ENCODE measurements around the gene TCF7.

The TCF7 gene

DNA sequence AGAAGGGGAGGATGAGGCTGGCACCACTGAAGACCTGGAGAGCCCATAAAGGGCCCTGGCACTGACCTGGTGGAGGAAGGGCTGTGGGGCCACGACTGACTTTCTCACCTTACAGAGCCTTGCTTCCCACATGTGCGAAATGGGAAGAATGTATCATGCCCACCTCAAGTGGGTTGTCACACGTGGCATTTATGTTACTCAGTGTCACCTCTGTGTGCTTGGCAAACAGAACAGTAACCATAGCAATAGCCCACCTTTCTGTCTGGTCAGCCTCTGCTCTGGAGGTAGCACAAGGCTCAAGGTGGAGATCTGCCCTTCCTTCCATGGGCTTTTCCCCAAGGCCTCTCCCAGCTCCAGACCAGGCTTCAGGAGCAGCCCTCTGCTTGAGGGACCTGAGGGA, 16.7 kb downstream of the TCF7 start:
- DNase-seq (ENCODE audit: low spot score): no peak

DNA sequence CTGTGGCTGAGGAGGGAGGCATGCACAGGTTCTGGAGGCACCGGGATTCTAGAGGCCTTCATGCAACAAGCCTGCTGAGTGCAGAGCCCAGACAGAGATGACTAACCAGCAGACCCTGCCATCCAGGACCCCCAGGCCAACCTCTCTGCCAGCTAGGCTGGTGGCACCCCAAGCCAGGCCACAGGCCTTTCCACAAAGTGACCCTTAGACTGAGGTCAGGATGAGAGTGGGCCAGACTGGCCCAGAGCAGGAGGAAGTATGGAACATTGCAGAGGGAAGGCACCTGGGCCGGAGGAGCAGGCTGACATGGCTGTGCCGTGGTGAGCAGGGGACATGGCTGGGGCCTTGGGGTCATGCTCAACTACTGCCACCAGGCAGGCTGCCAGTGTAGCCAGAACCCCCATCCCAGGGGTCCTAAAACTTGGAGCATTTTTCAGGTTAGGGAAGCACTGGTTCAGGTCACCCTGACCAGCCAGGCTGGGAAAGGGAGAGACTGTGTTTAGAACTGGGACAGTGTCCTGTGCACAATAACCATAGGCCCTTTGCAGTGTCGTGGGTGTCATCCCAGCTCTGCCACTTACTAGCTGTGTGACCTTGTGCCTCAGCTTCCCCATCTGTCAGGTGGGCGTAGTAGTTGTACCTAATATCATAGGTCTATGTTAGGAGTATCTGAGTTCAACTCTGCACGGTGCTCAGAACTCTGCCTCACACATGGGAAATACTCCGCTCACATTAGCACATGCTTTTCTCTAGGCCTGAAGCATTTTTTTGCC, 17.3 kb downstream of the TCF7 start:
- no peak for DNase-seq (ENCODE audit: low spot score)

DNA sequence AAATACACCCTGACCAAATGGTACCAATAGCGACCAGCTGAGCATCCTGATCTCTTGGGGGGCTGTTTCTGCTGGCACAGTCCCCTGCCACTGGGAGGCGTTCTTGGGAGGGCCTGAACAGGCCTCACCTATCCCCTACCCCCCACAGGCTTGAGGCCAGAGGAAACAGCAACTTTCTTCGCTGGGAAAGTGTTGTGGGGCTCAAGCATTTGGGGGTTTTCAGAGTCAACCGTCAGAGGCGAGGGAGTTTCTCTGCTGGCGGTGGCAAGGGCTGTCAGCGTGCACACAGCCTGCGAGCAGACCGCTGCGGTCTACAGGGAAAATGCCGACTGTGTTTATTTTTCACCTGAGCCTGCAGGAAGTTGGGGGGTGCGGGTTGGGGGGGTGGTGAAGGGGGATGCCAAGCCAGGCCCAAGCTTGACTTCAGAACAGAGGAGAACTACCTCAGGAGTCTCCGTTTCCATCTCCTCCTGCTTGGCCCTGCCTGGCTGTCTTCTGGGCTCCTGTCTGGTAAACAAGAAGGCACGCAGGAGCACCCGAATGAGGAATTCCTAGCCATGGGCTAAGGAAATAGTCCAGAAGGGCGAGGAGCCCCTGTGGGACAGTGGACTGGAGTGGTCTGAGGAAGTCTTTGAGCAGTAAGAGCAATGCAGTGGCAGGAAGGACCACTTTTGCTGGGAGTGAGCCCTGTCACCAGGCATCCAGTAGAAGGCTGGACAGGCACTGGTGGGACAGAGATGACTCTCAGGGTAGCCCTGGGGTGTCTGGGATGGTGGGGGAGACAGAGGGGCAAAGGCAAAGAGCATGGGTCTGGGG, 18.1 kb downstream of the TCF7 start:
- DNase-seq (ENCODE audit: low spot score): no peak

DNA sequence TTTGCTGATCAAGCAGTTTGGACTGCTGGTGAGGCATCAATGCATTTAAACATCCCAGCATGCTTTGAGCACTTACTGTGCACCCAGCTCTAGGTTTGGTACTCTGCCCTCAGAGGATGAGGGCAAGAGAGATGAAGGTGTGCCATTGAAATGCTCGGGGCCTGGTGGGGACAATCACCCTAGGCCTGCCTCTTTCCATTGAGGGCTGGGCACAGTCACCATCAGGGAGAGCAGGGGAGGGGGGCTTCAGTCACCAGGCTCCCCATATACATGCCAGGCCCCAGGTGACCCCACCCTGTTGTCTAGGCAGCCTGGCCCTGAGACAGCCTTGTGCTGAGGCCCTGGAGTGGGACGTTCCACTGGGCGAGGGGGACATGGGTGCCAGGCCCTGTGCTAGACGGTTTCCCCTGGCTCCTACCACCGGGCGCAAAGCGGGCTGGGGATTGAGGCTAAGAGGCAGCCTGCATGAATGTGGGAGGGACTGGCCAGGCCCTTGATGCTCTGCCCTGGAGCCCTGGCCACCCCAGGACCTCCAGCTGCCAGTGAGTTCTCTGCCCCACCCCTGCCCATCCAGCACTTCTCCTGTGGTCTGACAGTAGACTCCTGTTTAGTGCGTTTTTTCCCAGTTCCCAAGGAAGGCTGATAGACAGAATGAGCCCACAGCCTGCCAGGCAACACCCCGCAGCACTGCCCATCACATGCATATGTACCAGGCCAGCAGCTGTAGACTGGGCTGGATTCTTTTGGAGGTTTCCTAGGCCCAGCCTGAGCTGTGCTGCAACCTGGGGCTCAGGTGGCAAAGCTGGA, 18.9 kb downstream of the TCF7 start:
- no peak for DNase-seq (ENCODE audit: low spot score)

DNA sequence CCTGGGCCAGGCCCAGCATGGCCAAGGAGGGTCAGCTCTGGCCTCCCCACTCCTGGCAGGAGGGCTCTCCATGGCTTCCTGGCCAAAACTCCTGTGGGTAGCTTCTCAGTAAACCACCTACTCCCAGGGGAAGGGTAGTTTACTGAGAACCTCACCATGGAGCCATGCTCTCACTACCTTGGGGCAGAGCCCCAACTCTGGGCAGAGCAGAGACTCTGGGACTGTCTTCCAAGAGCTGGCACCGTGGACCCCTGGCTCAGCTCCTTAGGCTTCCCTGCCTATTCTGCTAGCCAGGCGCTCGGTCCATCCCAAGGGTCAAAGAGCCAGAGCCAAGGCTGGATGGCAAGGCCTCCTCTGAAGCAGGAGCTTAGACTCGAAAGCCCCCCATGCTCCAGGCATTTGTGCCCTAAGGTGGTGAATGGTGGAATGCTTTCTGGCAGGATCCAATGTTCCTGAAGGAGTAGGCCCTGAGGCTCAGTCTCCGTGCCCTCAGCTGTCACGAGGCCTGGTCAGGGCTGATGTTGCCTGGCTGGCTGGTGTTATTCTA, 19.6 kb downstream of the TCF7 start:
- no peak for DNase-seq (ENCODE audit: low spot score)

DNA sequence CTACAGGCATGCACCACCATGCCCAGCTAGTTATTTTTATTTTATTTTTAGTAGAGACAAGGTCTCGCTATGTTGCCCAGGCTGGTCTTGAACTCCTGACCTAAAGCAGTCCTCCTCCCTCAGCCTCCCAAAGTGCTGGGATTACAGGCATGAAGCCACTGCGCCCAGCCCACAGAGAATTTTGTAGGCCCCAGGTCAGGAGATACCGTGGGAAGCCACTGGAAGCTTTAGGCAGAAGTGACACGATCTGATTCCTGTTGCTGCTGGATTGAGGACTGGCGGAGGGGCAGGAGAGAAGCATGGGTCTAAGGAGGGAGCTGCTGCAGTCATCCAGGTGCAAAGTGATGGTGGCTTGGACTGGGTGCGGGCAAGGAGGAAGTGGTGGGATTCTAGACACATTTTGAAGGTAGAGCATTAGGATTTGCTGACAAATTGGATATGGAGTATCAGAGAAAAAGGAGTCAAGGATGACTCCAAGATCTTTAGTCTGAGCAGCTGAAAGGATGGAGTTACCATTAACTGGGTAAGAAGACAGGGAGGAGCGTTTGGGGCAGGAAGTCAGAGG, 20.7 kb downstream of the TCF7 start:
- no peak for DNase-seq (ENCODE audit: low spot score)

DNA sequence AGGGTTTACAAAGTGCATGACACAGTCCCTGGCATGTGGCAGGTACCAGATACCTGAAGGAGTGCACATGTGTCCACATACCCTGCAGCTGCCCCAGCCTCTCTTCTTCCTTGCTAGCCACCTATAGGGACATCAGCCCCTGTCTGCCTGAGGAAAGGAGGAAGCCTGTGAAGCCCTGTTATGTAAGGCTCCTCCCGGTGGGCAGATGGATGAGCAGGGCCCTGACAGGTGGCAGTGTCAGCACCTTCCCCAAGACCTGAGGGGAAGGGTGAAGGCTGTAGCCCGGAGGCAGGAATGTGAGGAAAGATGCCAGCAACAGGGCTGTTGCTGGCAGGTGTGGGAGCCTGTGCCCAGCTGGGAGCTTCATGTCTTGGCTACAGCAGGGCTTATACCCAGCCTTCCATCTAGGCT, 21.7 kb downstream of the TCF7 start:
- peak; percentile 91 for DNase-seq (ENCODE audit: low spot score)

DNA sequence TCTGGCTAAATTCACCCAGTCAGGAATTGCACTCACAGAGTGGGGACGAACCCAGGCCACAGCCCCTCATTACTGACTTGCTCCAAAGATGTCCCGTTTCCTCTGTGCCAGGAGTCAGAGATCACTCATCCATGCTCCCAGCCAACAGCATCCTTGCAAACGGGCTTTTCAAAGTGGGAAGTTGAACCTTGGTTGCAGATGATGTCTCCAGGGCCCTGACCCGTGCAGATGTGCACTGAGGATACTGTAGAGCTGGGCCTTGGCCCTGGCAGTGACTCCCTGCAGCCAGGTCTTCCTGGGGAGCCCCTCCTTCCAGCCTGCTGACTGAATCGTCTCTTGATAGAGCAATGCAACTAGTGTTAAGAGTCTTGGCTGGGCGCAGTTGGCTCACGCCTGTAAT, 22.3 kb downstream of the TCF7 start:
- no peak for DNase-seq (ENCODE audit: low spot score)

DNA sequence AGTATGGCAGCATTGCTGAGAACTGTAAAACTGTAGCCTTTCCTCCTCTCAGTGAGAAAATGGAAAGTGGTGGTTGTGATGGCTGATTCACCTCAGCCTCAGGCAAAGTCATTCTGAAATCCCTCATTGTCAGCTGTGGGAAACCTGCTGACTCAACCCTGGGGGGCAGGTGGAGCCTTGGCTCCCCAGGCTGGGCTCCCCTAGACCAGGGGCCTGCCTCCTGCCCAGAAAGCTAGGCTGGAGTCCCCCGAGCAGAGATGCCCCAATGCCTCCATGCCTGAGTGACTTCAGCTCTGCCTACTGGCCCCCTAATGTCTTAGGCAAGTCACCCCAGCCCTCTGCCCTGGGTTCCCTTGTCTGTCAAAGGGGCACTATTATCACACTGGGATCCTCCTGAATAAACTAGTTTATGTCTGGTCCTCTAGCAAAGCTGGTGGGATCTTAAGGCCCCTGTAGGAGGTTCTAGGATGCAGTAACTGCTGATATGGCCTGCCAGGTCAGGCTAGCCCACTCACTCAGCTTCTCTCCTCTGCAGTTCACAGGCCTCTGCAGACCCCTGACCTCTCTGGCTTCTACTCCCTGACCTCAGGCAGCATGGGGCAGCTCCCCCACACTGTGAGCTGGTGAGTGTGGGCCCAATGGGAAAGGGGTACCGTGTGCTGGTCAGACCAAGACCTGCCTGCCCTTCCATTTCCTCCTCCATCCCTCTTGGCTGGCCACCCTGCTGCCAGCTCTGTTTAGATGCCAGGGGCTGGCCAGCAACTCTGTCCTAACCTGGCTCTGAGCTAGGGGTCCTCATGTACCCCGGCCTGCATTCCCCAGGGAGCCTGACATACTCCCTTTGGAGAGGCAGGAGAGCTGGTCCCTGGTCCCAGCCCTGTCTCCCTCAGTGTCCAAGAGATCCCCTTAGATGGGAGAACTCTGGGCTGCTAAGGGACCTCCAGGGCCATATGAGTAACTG, 24.2 kb downstream of the TCF7 start:
- DNase-seq (ENCODE audit: low spot score): no peak

DNA sequence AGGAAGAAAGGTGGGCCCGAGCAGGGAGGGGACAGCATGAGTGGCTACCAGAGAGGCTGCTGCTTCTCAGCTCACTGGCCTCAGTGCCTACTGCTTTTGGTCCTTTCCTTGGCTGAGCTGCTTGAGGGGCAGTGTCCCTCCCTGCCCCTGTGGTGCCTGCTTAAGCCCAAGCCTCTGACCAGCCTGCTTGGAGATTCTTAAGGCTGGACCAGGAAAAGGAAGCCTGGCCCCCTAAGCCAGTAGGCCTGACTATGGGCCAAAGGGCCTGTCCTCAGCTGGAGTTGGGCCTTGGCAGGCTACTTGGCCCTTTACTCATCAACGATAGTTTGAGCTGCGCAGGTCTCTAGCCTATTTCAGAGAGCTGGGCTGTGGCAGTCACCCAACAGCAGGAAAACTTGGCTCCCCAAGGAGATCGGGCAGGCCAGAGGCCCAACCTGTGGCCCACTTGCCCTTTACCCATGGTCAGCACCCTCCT, 24.9 kb downstream of the TCF7 start:
- no peak for DNase-seq (ENCODE audit: low spot score)

DNA sequence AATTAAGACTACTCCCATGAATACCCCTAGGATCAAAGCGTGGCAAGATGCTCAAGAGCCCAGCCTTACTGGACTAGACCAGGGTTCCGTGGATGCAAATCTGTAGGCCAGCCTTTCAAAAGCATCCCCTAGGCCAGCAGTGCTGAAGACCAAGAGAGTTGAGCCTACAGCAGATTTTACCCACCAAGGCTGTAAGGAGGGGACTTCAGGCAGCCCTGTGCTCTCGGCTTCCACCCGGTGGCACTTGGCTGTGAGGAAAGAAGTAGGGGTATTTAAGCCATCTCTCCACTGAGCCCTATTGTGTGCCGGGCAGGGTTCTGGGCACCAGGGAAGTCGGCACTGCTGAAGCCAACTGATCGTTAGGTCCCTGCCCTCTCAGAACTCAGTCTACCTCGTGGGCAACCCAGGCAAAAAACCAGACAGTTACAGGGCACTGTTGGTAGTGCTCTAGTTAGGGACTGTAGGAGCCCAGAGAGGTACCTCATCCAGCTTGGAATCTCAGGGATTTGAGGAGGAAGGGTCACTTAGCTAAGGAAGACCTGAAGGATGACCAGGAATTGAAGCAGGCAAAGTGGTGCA, 25.5 kb downstream of the TCF7 start:
- DNase-seq (ENCODE audit: low spot score): no peak

DNA sequence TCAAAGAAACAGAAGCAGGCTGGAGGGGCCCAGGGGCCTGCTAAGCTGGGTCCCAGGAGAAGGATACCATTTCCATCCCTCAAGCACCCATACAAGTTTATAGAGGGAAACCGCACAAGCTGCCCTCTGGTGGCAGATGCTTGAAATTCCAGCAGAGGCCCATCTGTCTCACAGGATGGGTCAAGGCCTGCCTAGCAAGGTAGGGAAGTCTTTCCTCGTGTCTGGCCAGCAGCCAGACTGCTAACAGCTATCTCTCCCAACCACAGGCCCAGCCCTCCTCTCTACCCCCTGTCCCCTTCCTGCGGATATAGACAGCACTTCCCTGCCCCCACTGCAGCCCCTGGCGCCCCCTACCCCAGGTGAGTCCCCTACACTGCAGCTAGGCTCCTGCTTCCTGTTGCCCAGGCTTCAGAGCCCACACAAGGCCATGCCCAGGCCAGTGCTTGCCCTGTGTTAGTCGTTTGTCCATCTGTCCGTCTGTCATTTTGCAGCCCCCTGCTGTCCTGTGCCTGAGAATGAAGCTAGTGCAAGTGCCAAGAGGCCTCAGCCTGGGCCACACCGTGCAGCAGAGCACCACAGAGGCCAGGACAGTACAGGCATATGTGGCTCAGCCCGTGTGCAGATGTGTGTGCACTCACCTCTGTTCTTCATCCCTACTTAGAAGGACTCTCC, 26.2 kb downstream of the TCF7 start:
- DNase-seq (ENCODE audit: low spot score): peak; percentile 86

DNA sequence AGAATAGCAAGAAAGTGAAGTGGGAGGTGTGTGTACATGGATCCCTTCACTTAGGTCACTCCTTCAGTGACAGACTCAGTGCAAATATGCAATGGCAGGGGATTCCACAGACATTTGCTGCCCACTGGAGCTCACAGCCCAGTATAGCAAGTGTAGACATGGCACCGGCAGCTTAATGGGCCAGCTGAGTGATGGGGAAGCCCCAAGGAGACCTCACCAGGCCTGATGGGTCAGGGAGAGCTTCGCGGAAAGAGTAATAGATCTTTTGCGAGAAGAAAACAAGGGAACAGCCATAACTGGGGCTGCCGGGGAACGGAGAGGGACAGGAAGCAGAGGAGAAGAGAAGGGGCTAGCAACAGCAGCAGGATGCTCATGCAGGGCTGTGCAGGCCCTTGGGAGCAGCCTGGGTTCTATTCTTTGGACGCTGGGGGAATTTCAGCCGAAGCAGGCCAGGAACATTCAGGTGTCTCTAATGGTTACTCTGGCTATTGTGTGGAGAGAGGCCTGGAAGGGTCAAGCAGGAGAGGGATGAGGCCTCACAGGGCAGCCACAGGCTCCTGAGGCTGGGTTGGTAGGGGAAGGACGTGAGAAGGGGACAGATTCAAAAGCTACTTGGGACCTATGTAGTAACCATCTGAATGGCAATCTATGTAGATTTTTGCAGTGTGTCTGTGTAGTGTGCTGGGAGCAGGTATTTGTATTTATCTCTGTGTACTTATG, 27.0 kb downstream of the TCF7 start:
- no peak for DNase-seq (ENCODE audit: low spot score)

DNA sequence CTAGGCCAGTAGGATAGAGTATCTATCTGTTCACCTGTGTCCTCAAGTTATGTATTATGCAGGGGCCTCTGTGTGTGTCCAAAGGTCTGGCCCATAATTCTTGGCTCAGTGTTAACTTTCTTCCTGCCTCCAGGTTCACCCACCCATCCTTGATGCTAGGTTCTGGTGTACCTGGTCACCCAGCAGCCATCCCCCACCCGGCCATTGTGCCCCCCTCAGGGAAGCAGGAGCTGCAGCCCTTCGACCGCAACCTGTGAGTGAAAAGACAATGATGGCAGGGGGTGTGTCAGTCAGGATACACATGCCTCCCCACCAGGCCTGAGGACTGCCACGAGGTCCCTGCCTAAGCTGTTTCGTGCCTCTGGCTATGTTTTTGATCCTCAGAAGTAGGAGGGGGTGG, 27.6 kb downstream of the TCF7 start:
- no peak for DNase-seq (ENCODE audit: low spot score)

DNA sequence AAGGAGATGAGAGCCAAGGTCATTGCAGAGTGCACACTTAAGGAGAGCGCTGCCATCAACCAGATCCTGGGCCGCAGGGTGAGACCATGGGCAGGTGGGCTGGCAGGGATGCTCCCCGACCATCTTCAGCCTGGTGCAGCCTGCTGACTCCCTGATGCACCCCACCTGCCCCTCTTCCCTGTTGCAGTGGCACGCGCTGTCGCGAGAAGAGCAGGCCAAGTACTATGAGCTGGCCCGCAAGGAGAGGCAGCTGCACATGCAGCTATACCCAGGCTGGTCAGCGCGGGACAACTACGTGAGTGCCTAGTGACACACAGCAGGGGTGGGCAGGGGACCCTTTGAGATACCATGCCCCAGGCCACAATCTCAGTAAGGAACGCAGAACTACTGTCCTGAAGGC, 28.3 kb downstream of the TCF7 start:
- no peak for DNase-seq (ENCODE audit: low spot score)

DNA sequence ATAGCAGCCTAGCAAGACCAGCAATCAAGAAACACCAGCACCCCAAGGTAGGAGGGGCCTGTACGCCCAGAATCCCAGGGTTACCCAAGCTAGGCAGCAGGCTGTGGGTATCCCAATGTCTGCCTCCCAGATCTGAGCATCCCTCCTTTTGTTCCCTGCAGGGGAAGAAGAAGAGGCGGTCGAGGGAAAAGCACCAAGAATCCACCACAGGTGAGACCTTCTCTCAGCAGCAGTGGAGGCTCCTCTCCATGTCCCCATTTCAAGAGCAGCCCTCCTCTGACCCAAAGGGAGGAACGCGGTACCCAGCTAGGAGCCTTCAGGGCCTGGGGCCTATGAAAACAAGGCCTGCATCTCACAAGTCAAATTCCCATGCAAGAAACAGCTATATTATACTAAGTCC, 28.9 kb downstream of the TCF7 start:
- DNase-seq (ENCODE audit: low spot score): no peak

DNA sequence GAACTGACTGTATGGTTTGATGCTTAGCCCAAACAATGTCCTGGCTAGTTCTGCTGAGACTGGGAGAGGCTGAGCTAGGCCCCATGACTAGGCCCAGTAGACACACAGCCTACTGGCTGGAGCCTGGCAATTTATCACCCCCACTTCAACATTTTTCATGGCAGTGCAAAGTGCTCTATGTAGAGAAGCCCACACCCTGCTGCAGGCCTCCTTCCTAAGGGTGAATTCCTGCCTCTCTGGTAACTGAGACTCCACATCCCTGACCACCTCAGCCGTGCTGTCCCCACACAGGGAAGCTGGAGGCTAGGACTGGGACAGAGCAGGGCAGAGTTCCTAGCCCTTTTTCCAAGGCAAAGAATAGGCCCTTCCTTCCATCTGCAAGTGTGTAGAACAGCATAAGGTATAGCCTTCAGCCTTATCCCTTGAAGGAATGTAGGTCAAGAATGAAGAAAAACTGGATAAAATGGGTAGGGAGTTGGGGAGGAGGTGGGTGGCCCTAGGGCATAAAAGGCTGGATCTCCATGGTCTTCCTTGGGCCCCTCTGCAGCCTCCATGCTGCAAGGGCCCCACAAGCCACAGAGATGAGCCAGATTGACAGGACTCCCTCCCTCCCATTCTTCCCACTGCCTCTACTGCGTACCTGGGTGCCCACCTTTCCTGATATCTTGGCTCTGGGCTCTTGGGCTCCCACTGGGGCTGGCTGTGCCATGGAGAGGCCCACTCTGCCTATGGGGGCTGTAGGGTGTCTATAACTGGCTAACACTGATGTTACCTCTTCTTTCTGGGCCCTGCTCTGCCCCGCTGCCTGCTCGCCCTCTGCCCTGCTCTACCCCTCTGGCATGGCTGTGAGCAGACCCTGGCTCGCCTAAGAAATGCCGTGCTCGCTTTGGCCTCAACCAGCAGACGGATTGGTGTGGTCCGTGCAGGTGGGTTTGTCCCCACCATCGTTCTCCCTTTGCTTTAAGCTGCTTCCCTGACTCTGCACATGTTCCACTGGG, 29.8 kb downstream of the TCF7 start:
- DNase-seq (ENCODE audit: low spot score): no peak
